ENCODE measurements around the gene ZNF138. TPM values are rescaled to one million over a fixed set of nuclear protein-coding genes. Genes with fewer than 3 reads are reported as not detected.

Gene ZNF138
- total RNA-seq, 1 donor from 2014 or later, result 1.7 TPM

DNA sequence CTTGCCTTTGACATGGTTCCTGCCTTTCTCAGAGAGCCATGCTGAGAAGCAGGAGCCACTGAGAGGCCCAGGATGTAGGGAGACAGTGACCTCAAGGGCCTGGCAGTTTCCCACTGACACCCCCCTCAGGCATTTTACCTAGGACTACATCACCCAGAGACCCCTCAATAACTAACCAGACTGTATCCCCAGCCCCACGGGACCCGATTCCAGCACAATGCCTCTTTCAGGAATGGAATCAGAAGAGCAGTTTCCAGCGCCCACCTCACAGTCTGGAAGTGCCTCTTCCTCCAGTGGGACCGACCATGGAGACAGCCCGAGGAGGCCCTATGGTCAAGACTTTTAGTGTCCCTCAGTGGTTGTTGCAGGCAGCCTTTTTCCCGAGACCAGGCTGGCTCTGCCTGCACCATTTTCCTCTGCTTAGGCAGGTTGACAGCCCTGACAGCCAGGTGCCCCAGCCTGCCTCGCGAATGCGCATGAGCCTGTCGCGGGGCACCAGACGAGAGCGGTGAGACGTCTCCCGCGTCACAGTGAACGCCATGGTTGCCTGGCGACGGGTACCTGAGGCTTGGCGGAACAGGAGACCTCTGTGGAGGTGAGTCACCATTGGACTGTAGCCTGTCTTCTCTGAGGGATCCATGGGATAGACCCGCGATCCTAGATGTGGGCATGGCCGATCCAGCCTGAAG lies 80.5 kb downstream of the ZNF138 start:
- ATAC-seq (no peak), DNase-seq (ENCODE audit: low spot score) (no peak)

DNA sequence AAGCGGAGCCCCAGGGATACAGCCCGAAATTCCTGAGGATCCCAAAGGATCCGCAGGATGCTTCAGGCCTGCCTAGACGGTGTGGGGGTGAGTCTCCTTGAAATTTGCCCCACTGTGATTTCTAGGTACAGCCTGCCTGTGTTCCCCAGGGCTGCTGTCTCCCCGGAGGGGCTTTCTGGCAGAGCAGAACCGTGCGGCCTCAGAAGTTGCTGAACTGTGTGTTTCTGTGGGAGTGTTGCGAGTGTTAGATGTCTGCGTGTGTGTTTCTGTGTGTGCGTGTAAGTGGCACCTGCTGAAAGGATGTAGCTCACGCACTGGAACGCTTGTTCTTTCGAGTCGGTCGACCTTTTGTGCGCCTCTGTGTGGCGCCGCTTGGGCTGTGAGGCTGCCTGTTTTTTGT lies 81.0 kb downstream of the ZNF138 start:
- ATAC-seq (no peak), DNase-seq (ENCODE audit: low spot score) (no peak)

DNA sequence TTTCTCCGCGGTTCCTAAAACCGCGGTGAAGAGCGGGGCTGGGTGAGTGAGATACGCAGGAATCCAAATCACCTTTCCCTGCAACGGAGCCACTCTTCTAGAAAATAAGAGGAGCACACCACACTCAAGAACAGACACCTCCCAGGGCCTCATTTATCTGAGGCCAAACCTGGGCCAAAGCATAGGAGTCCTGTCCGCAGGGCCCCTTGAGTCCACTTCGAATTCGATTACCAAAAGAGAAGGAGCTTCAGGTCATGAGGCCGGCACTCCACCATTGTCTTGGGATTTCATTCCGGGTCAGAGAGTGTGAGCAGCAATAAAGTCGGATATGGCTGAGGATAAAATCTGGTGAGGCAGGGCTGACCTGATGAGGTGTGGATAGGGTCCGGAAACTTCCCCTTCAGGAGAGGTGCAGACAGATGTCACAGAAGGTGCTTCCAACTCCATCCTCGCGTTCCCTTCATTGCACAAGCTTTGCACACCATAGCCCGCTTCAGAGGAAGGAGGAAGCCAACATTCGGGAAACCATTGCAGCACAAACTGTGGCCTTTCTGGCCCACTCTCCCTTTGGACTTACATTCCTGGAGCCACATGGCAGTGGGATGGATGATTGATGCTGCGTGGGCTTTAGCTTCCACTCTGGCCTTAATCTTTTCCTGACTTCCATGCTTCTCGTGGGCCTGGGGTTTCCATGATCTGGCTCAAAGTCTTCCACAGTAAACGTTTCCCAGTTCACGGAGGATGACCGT lies 81.6 kb downstream of the ZNF138 start:
- ATAC-seq (no peak), DNase-seq (ENCODE audit: low spot score) (no peak)

DNA sequence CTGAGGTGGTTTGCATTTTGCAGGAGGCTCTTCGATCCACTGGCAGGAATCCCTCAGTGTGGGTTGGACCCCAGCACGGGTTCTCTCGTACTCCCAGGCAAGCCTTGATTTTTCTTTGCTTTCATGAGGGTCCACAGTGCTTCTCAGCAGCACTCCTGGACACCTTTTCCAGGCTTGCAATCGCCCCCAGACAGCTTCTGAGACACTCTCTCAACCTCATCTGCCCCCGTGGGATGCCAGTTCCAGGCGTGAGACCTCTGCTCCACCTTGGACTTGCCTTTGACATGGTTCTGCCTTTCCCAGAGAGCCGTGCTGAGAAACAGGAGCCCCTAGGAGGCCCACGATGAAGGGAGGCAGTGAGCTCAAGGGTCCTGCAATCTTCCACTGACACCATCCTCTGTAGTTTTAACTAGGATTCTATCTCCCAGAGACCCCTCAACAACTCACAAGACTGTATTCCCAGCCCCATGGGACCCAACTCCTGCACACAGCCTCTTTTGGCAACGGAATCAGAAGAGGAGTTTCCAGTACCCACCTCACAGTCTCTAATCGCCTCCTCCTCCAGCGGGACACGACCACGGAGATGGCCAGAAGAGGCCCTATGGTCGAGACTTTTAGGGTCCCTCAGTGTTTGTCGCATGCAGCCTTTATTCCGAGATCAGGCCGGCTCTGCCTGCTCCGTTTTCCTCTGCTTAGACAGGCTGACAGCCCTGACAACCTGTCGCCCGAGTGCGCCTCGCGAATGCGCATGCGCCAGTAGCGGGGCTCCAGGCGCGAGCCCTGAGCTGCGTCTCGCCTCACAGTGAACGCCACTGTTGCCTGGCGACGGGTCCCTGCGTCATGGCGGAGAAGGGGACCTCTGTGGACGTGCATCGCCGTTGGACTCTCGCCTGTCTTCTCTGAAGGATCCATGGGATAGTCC lies 82.8 kb downstream of the ZNF138 start:
- peak; percentile 42 for ATAC-seq
- DNase-seq (ENCODE audit: low spot score), result peak; percentile 45

DNA sequence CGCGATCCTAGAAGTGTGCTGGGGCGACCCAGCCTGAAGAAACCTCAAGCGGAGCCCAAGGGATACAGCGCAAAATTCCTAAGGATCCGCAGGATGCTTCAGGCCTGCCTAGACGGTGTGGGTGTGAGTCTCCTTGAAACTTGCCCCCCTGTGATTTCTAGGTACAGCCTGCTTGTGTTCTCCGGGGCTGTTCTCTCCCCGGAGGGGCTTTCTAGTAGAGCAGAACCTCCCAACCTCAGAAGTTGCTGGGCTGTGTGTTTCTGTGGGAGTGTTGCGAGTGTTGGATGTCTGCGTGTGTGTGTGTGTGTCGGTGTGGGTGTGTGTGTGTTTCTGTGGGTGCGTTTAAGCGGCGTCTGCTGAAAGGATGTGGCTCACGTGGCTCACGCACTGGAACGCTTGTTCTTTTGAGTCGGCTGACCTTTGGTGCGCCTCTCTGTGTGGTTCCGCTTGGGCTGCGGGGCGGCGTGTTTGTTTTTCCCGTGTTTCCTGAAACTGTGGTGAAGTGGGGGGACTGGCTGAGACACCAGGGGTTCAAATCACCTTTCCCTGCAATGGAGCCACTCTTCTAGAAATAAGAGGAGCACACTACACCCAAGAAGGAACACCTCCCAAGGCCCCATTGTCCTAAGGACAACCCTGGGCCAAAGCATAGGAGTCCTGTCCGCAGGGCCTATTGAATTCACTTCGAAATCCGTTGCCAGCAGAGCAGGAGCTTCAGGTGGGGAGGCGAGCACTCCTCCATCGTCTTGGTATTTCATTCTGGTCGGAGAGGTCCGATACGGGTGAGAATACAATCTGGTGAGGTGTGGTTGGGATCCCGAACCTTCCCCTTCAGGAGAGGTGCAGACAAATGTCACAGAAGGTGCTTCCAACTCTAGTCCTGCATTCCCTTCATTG lies 83.7 kb downstream of the ZNF138 start:
- DNase-seq (ENCODE audit: low spot score), result no peak
- no peak for ATAC-seq

DNA sequence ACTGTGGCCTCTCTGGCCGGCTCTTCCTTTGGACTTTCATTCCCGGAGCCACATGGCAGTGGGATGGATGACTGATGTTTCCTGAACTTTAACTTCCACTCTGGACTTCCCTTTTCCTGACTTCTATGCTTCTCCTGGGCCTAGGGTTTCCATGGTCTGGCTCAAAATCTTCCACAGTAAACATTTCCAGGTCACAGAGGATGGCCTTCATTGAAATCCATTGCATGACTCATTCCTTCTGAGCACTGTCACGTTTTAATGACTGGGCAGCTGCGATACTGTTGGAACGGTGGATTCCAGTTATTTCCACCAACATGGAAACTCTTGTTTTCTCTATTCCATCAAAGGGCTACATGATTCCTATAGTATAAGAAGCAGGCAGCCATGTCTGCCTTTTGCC lies 84.5 kb downstream of the ZNF138 start:
- ATAC-seq (no peak), DNase-seq (ENCODE audit: low spot score) (no peak)

DNA sequence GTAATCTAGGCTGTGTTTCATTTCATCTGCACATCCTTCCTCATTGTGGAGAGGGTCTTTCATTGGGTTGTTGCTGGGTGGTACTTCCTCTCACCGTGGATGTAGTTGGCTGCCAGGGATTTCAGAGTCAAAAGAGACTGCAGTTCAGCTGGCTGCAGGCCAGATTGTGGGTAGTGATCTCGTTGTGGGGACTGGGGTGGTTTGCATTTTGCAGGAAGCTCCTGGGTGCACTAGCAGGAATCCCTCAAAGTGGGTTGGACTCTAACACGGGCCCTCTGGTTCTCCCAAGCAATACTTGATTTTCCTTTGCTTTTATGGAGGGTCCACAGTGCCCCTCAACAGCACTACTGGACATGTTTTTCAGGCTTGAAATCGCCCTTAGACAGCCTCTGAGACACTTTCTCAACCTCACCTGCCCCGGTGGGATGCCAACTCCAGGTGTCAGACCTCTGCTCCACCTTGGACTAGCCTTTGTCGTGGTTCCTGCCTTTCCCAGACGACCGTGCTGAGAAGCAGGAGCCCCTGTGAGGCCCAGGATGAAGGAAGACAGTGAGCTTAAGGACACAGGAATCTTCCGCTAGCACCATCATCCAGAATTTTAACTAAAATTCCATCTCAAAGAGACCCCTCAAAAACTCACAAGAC lies 85.0 kb downstream of the ZNF138 start:
- DNase-seq (ENCODE audit: low spot score) (peak; percentile 41), ATAC-seq (no peak)

DNA sequence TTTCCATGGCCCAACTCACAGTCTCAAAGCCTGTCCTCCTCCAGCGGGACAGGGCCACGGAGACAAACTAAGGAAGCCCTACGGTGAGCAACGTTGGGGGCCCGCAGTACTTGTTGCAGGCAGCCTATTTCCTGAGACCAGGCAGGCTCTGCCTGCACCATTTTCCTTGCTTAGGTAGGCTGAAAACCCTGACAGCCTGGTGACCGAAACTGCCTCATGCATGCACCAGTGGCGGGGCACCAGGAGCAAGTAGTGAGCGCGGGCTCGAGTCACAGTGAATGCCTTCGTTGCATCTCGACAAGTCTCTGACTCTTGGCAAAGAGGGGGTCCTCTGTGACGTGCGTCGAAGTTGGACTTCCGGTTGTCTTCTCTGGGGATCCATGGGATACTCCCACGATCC lies 85.6 kb downstream of the ZNF138 start:
- no peak for ATAC-seq

DNA sequence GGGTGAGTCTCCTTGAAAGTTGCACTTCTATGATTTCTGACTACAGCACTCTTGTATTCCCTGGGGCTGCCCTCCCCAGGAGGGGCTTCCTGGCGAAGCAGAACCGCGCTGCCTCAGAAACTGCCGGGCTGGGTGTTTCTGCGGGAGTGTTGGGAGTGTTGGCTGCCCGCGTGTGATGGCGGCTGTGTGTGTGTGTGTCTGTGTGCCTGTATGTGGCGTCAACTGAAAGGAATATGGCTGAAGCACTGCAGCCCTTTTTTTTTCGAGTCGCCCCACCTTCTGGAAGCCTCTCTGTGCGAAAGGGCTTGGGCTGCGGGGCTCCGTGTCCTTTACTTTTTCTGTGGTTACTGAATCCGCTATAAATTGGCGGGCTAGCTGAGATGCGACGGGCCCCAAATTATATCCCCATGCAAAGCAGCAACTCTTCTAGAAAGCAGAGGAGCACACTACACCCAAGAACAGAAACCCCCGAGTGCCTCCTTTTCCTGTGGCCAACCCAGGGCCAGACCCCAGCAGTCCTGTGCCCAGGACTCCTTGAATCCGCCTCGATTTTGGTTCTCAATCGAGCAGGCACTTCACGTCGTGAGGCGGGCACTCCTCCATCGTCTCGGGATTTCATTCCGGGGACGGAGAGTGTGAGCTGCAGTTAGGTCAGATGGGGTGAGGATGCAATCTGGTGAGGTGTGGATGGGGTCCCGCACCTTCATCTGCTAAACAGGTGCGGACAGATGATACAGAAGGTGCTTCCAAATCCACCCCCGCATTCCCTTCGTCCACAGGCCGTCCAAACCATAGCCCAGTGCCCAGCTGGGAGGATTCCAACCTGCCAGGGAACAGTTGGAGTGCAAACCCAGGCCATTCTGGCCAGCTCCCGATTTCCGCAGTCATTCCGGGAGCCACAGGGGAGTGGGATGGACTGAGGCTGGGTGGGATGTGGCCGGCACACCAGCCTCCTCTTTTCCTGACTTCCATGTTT lies 86.4 kb downstream of the ZNF138 start:
- no peak for ATAC-seq
- DNase-seq (ENCODE audit: low spot score), result peak; percentile 26

More for the DNA sequence above, 85.6 kb downstream of the ZNF138 start:
- DNase-seq (ENCODE audit: low spot score), result peak; percentile 36

DNA sequence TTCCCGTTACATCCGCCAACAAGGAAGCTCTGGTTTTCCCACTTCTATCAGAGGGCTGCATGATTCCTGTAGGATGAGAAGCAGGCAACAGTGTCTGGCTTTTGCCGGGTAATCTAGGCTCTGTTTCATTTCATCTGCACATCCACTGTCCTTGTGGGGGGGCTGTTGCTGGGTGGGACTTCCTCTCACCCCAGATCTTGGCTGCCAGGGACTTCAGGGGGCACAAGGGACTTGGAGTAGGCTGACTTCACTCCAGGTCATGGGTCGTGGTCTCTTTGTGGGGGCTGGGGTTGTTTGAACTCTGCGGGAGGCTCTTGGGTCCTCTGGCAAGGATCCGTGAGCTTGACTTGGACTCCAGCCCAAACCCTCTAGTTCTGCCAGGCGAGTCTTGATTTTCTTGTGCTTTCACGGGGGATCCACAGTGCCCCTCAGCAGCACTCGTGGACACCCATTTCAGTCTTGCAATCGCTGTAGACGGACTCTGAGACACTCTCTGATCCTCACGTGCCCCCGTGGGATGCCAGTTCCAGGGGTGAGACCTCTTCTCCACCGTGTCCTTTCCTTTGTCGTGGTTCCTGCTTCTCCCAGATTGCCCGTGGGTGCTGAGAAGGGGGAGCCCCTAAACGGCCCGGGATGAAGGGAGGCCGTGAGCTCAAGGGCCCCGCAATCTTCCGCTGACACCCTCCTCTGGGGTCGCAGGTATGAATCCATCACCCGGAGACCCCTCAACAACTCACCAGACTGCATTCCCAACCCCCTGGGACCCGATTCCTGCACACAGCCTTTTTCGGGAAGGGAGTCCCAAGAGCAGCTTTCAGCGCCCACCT lies 87.4 kb downstream of the ZNF138 start:
- DNase-seq (ENCODE audit: low spot score) (peak; percentile 22), ATAC-seq (no peak)

DNA sequence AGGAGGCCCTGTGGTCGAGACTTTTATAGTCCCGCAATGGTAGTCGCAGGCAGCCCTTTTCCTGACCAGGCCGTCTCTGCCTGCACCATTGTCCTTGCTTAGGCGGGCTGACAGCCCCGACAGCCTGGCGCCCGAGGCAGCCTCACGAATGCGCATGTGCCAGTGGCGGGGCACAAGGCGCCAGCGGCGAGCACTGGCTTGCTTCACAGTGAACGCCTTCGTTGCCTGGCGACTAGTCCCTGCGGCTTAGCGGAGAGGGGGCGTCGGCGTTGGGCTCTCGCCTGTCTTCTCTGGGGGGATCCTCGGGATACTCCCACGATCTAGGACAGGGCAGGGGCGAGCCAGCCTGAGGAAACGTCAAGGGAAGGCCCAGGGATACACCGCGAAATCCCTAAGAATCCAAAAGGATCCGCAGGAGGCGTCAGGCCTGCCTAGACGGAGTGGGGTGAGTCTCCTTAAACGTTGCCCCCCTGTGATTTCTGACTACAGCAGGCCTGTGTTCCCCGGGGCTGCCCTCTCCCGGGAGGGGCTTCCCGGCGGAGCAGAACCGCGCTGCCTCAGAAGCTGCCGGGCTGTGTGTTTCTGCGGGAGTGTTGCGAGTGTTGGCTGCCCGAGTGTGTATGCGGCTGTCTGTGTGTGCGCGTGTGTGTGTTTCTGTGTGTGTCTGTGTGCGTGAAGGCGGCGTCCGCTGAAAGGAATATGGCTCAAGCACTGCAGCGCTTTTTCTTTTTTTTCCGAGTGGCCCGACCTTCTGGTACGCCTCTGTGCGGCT lies 88.3 kb downstream of the ZNF138 start:
- DNase-seq (ENCODE audit: low spot score), result no peak
- peak; percentile 69 for ATAC-seq

Other genes starting within 250 kb of the ZNF138 start
- 14.3 TPM for gene ZNF680, start 231.4 kb upstream of the ZNF138 start, total RNA-seq
- 0.70 TPM for gene ZNF107, start 128.3 kb upstream of the ZNF138 start, total RNA-seq
- 0.48 TPM for gene ZNF273, start 108.8 kb downstream of the ZNF138 start, total RNA-seq
- gene ZNF117, start 196.6 kb downstream of the ZNF138 start, total RNA-seq, result 2.6 TPM
- gene ERV3-1, start 212.3 kb downstream of the ZNF138 start, total RNA-seq, result 8.0 TPM